ENCODE results near the gene PIK3AP1. TPM values are rescaled to one million over a fixed set of nuclear protein-coding genes. Genes with fewer than 3 reads are reported as not detected.
A peak's percentile ranks its signal among the peaks of the same experiment; 100 is the strongest.

The PIK3AP1 gene
- total and polyA plus RNA-seq, 2 of the 13 experiments (the other 11 are each of a cell fraction or from before 2014, with no cell fraction given): 3.6 to 13.8 TPM

GRCh38 chr10:96586419-96587263 lies 133.7 kb downstream of the PIK3AP1 start, which contains the start of gene TM9SF3 (continued):
- TF ChIP-seq ZIK1 (CRISPR knock-in tag; IDR thresholded peaks at IDR 0.05; ENCODE audit: borderline replicate concordance, low read depth): peak; percentile 60; the same call in 1 of the 2 replicates

GRCh38 chr10:96585736-96586418 lies 134.4 kb downstream of the PIK3AP1 start:
- Histone ChIP-seq H3K9ac (ENCODE audit: insufficient read depth, low read depth, low read length) (peak overlapping the region; percentile 99), H4K20me1 (ENCODE audit: insufficient read depth, low read length) (peaks cover 41% of the 10 kb centered on the region), H3K4me2 (ENCODE audit: low read depth, low read length) (peak overlapping the region; percentile 89), H3K36me3 (replicated peaks in 1 of 2; ENCODE audit: control insufficient read depth in 1 of 2, insufficient read depth in 2 of 2, low read length in 2 of 2) (no peaks in the 10 kb centered on the region; a peak in 3 of 5 replicates), H3K27me3 (ENCODE audit: control insufficient read depth in 1 of 2, insufficient read depth in 2 of 2, low read length in 2 of 2) (no peaks in the 10 kb centered on the region; a peak in 1 of 5 replicates), H3K9me3 (ENCODE audit: low read length) (no peaks in the 10 kb centered on the region), H3K27ac (ENCODE audit: extremely low read length, insufficient read depth, low read length) (peak overlapping the region; percentile 99), H3K4me1 (ENCODE audit: insufficient read depth, low read length) (peaks cover 56% of the 10 kb centered on the region), H2AFZ (ENCODE audit: low read length) (no peak overlapping the region), H3K79me2 (ENCODE audit: insufficient read depth, low read length) (peaks cover 55% of the 10 kb centered on the region), H3K4me3 (replicated peaks in 1 of 3; ENCODE audit: insufficient read depth in 1 of 3, low read depth in 2 of 3, low read length in 3 of 3) (peak overlapping the region; percentile 97)
- no TSS peak for BruUV-seq (replicated peaks)
- POLR2A ChIA-PET: no interaction called here
- peak; percentile 47 for ATAC-seq
- CTCF ChIA-PET (ENCODE audit: low intra/inter-chr PET ratio, low total read pairs): no interaction called here
- WGBS (ENCODE audit: low lambda C conversion rate): 2% methylated on average over 10 of the region's 20 CpGs
- in situ Hi-C loops (cut with HindIII; ENCODE audit: extremely low pct_ligation_motif_present, low pct_unique_long_range_greater_than_20kb) (no loop called here), intact Hi-C loops (cut with micrococcal nuclease; ENCODE audit: unreplicated experiment) (no loop called here)
- no peak for DNase-seq (ENCODE audit: low spot score)
- peak; percentile 4 for FAIRE-seq
- TF ChIP-seq NCOA2 (CRISPR knock-in tag; IDR thresholded peaks at IDR 0.05) (no peak), SOX6 (IDR thresholded peaks at IDR 0.05) (no peak), SOX6 (CRISPR knock-in tag; IDR thresholded peaks at IDR 0.05) (peak; percentile 39; the same call in 1 of the 2 replicates), ZNF607 (CRISPR knock-in tag; IDR thresholded peaks at IDR 0.05; ENCODE audit: borderline replicate concordance) (0 out of 2 replicates have a peak, but pooled peaks have one; percentile 15), MYPOP (CRISPR knock-in tag; IDR thresholded peaks at IDR 0.05) (no peak), CENPX (CRISPR knock-in tag; IDR thresholded peaks at IDR 0.05) (no peak), ZNF766 (CRISPR knock-in tag; IDR thresholded peaks at IDR 0.05; ENCODE audit: borderline replicate concordance) (no peak), GTF3A (CRISPR knock-in tag; conservative IDR thresholded peaks at IDR 0.05) (no peak), ZBTB14 (CRISPR knock-in tag; IDR thresholded peaks at IDR 0.05) (peak; percentile 16; the same call in 1 of the 2 replicates), MIER2 (CRISPR knock-in tag; IDR thresholded peaks at IDR 0.05) (no peak), HCFC1 (IDR thresholded peaks at IDR 0.05; ENCODE audit: low read depth, low read length) (no peak), SALL1 (CRISPR knock-in tag; IDR thresholded peaks at IDR 0.05) (no peak), ZNF558 (CRISPR knock-in tag; IDR thresholded peaks at IDR 0.05; ENCODE audit: borderline replicate concordance) (no peak), RAD21 (CRISPR knock-in tag; IDR thresholded peaks at IDR 0.05) (no peak), HIVEP1 (CRISPR knock-in tag; IDR thresholded peaks at IDR 0.05) (no peak)
- TF ChIP-seq, protein P1, sequence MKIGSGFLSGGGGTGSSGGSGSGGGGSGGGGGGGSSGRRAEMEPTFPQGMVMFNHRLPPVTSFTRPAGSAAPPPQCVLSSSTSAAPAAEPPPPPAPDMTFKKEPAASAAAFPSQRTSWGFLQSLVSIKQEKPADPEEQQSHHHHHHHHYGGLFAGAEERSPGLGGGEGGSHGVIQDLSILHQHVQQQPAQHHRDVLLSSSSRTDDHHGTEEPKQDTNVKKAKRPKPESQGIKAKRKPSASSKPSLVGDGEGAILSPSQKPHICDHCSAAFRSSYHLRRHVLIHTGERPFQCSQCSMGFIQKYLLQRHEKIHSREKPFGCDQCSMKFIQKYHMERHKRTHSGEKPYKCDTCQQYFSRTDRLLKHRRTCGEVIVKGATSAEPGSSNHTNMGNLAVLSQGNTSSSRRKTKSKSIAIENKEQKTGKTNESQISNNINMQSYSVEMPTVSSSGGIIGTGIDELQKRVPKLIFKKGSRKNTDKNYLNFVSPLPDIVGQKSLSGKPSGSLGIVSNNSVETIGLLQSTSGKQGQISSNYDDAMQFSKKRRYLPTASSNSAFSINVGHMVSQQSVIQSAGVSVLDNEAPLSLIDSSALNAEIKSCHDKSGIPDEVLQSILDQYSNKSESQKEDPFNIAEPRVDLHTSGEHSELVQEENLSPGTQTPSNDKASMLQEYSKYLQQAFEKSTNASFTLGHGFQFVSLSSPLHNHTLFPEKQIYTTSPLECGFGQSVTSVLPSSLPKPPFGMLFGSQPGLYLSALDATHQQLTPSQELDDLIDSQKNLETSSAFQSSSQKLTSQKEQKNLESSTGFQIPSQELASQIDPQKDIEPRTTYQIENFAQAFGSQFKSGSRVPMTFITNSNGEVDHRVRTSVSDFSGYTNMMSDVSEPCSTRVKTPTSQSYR (CRISPR knock-in tag; IDR thresholded peaks at IDR 0.05; ENCODE audit: borderline replicate concordance): no peak
